ENCODE data around the gene SCRN1.

- TF ChIP-seq YY1 (IDR thresholded peaks at IDR 0.05; ENCODE audit: insufficient read depth, insufficient read length) (no peak), ZNF274 (IDR thresholded peaks at IDR 0.05; ENCODE audit: low read depth, low read length) (no peak)
Measured at GRCh38 chr7:29976266-29976665, 13.3 kb downstream of the SCRN1 start.
